Loucy (cell line): ENCODE measurements around the gene KLHL25.

Experiments
- H2AFZ ChIP-seq: fragments of 200-600 bp; sonication (generic); 2 replicates; pipeline ENCODE4 v1.6.0; 2016; ENCODE audit warnings: antibody characterized with exemption, mild to moderate bottlenecking, low read length, moderate library complexity
- H3F3A ChIP-seq: fragments of 200-600 bp; 2 replicates; pipeline ENCODE4 v1.6.0; 2016; ENCODE audit warnings: antibody characterized with exemption, low read depth, mild to moderate bottlenecking
- H3K27me3 ChIP-seq: fragments of 200-600 bp; sonication (generic); 2 replicates; pipeline ENCODE4 v1.6.1; 2014; ENCODE audit warnings: low read length, mild to moderate bottlenecking; ENCODE audit not compliant: insufficient read depth, poor library complexity, severe bottlenecking
- H3K36me3 ChIP-seq: fragments of 200-600 bp; sonication (generic); 2 replicates; pipeline ENCODE4 v1.6.1; 2016; ENCODE audit warnings: low read length; ENCODE audit not compliant: insufficient read depth
- H3K4me1 ChIP-seq: fragments of 200-600 bp; sonication (generic); 2 replicates; pipeline ENCODE4 v1.5.1; 2014; ENCODE audit warnings: low read length, mild to moderate bottlenecking; ENCODE audit not compliant: insufficient read depth, poor library complexity, severe bottlenecking
- H3K4me2 ChIP-seq: fragments of 200-600 bp; sonication (generic); 2 replicates; pipeline ENCODE4 v1.6.0; 2014; ENCODE audit warnings: antibody characterized with exemption, low read length, low read depth, mild to moderate bottlenecking; ENCODE audit not compliant: poor library complexity, severe bottlenecking
- H3K4me3 ChIP-seq: fragments of 200-600 bp; sonication (generic); 2 replicates; pipeline ENCODE4 v1.5.1; 2014; ENCODE audit warnings: low read length, mild to moderate bottlenecking, mixed read lengths; ENCODE audit not compliant: poor library complexity, severe bottlenecking
- H3K79me2 ChIP-seq: fragments of 200-600 bp; sonication (generic); 2 replicates; pipeline ENCODE4 v1.6.1; 2014; ENCODE audit warnings: low read length; ENCODE audit not compliant: insufficient read depth
- H3K9ac ChIP-seq: fragments of 200-600 bp; sonication (generic); 2 replicates; pipeline ENCODE4 v1.6.0; 2014; ENCODE audit warnings: mild to moderate bottlenecking, low read depth, low read length, moderate library complexity; ENCODE audit not compliant: poor library complexity, severe bottlenecking
- H3K9me2 ChIP-seq: fragments of 200-600 bp; sonication (generic); replicated peaks from 2 replicates; pipeline ENCODE4 v1.6.1; 2016; ENCODE audit warnings: low read depth, low read length, mixed read lengths
- H3K9me3 ChIP-seq: fragments of 200-600 bp; sonication (generic); 2 replicates; pipeline ENCODE4 v1.6.1; 2014; ENCODE audit warnings: mild to moderate bottlenecking, antibody characterized with exemption, low read length, low read depth; ENCODE audit not compliant: insufficient read depth
- H4K20me1 ChIP-seq: fragments of 200-600 bp; sonication (generic); 2 replicates; pipeline ENCODE4 v1.6.0; 2014; ENCODE audit warnings: antibody characterized with exemption, low read length, mild to moderate bottlenecking; ENCODE audit not compliant: insufficient read depth, poor library complexity, severe bottlenecking
- CTCF ChIP-seq: fragments of 200-600 bp; sonication (generic); conservative IDR thresholded peaks from 2 replicates; pipeline ENCODE4 v1.5.1; 2014; ENCODE audit warnings: mild to moderate bottlenecking, antibody characterized with exemption, low read length
- EZH2phosphoT487 ChIP-seq: fragments of 200-600 bp; IDR thresholded peaks from 2 replicates; pipeline ENCODE4 v1.6.1; 2018; ENCODE audit warnings: antibody characterized with exemption, mild to moderate bottlenecking, moderate library complexity, borderline replicate concordance

KLHL25 gene

GRCh38 chr15:85795337-85796305, 896 bp upstream of the KLHL25 start:
- no peaks in the 10 kb centered on the region for H3K9me2 ChIP-seq
- TF ChIP-seq EZH2phosphoT487 = no peak
- TF ChIP-seq CTCF = no peak
- peak overlapping the region; percentile 94 for H2AFZ ChIP-seq
- no peaks in the 10 kb centered on the region for H3F3A ChIP-seq
- no peaks in the 10 kb centered on the region for H3K27me3 ChIP-seq
- peak overlapping the region; percentile 85 for H3K4me2 ChIP-seq
- H3K9ac ChIP-seq = no peak overlapping the region
- H3K79me2 ChIP-seq = peaks cover 14% of the 10 kb centered on the region
- no peaks in the 10 kb centered on the region for H3K9me3 ChIP-seq
- H3K4me1 ChIP-seq = peaks cover 28% of the 10 kb centered on the region
- H3K4me3 ChIP-seq = peak overlapping the region; percentile 74
- no peaks in the 10 kb centered on the region for H4K20me1 ChIP-seq
- H3K36me3 ChIP-seq = no peaks in the 10 kb centered on the region

GRCh38 chr15:85793641-85794597, 806 bp downstream of the KLHL25 start:
- H3K27me3 ChIP-seq = no peaks in the 10 kb centered on the region
- H2AFZ ChIP-seq = peak overlapping the region; percentile 62
- peak overlapping the region; percentile 77 for H3K4me3 ChIP-seq

More at GRCh38 chr15:85793641-85794597, 806 bp downstream of the KLHL25 start:
- H3K79me2 ChIP-seq = peaks cover 14% of the 10 kb centered on the region
- H3K9me2 ChIP-seq = no peaks in the 10 kb centered on the region
- H4K20me1 ChIP-seq = no peaks in the 10 kb centered on the region
- H3F3A ChIP-seq = no peaks in the 10 kb centered on the region
- H3K36me3 ChIP-seq = no peaks in the 10 kb centered on the region
- no peaks in the 10 kb centered on the region for H3K9me3 ChIP-seq
- peak overlapping the region; percentile 68 for H3K9ac ChIP-seq
- H3K4me1 ChIP-seq = peaks cover 28% of the 10 kb centered on the region
- H3K4me2 ChIP-seq = peak overlapping the region; percentile 91
- TF ChIP-seq EZH2phosphoT487 (no peak), CTCF (no peak)
